ENCODE measurements around the gene ANTKMT.
A peak's percentile ranks its signal among the peaks of the same experiment; 100 is the strongest.
"Not testable (repeated sequence)": the region's sequence is repeated elsewhere in the genome, so short reads cannot be mapped to it uniquely, and the experiment has no call there.

Gene ANTKMT

GRCh38 chr16:686459-687260, 34.3 kb upstream of the ANTKMT start:
- TF ChIP-seq, protein P1, sequence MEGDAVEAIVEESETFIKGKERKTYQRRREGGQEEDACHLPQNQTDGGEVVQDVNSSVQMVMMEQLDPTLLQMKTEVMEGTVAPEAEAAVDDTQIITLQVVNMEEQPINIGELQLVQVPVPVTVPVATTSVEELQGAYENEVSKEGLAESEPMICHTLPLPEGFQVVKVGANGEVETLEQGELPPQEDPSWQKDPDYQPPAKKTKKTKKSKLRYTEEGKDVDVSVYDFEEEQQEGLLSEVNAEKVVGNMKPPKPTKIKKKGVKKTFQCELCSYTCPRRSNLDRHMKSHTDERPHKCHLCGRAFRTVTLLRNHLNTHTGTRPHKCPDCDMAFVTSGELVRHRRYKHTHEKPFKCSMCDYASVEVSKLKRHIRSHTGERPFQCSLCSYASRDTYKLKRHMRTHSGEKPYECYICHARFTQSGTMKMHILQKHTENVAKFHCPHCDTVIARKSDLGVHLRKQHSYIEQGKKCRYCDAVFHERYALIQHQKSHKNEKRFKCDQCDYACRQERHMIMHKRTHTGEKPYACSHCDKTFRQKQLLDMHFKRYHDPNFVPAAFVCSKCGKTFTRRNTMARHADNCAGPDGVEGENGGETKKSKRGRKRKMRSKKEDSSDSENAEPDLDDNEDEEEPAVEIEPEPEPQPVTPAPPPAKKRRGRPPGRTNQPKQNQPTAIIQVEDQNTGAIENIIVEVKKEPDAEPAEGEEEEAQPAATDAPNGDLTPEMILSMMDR (IDR thresholded peaks at IDR 0.05; ENCODE audit: control insufficient read depth, extremely low read depth, insufficient read depth): no peak
- no peak for DNase-seq (ENCODE audit: low read depth)
- H3K4me3 ChIP-seq (ENCODE audit: low read depth, low read length): no peak overlapping the region

DNA sequence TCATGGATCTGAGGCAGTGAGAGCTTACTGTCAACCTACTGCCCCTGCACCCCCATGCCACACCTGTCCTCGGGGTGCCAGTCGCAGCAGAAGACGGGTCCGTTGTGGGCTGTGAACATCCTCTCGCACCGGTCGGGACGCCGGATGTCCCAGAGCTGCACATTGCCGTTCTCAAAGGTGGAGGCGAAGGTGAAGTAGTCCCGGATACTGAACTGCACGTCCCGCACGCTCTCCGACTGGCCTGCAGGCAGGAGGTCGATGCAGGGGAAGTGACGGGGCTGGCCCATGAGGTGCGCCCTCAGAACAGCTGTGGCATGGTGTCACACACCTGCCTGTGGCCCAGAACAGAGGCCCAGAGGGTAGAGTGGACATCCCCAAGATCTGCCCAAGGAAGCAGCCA, 33.4 kb upstream of the ANTKMT start:
- no peak overlapping the region for H3K4me3 ChIP-seq (ENCODE audit: low read depth, low read length)
- no peak for DNase-seq (ENCODE audit: low read depth)
- TF ChIP-seq, protein P1 (IDR thresholded peaks at IDR 0.05; ENCODE audit: control insufficient read depth, extremely low read depth, insufficient read depth): no peak

DNA sequence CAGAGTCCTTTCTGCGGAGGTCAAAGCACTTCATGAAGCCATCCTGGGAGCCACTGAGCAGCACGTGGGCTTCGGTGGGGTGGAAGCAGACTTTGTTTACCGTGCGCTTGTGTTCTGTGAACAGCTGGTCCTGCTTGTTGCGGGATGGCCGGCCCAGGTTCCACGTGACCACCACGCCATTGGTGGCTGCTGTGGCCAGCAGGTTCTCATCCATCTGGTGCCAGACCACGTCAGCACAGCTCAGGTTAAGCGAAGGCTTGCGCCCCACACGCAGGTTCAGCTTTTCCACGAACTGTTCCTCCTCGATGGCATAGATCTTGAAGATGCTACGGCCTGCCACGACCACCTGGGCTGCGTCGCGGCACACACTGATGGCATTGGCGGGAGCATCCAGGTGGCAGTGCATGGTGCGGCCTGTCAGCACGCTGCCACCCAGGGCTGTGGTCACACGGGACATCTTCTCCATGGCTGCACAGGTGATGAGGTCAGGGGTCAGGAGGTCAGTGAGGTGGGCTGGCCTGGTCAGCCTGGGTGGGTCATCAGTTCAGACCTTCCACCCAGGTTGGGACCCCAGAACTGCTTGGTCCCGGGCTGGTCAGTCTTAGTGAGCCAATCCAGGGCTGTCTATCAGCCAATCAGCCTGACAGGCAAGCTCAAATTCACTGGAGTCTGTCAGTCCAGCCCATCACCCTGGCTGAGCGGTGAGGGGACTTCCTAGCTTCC, 31.6 kb upstream of the ANTKMT start:
- DNase-seq (ENCODE audit: low read depth): no peak
- peak overlapping the region; percentile 98 for H3K4me3 ChIP-seq (ENCODE audit: low read depth, low read length)
- TF ChIP-seq, protein P1 (IDR thresholded peaks at IDR 0.05; ENCODE audit: control insufficient read depth, extremely low read depth, insufficient read depth): no peak

DNA sequence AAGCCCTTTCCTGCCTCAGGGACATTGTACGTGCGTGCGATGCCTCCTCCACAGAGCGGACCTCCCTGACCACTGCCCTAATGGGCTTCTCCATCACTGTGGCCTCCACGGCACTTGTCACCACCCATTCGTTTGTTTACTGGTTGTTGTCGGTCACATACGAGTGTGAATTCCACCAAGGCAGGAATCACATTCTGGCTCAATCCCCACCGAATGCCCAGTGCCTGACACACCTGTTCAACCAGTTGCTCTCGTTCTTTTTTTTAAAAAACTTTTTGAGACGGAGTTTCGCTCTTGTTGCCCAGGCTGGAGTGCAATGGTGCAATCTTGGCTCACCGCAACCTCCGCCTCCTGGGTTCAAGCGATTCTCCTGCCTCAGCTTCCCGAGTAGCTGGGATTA, 29.7 kb upstream of the ANTKMT start:
- H3K4me3 ChIP-seq (ENCODE audit: low read depth, low read length); DNase-seq (ENCODE audit: low read depth): not testable (repeated sequence)

DNA sequence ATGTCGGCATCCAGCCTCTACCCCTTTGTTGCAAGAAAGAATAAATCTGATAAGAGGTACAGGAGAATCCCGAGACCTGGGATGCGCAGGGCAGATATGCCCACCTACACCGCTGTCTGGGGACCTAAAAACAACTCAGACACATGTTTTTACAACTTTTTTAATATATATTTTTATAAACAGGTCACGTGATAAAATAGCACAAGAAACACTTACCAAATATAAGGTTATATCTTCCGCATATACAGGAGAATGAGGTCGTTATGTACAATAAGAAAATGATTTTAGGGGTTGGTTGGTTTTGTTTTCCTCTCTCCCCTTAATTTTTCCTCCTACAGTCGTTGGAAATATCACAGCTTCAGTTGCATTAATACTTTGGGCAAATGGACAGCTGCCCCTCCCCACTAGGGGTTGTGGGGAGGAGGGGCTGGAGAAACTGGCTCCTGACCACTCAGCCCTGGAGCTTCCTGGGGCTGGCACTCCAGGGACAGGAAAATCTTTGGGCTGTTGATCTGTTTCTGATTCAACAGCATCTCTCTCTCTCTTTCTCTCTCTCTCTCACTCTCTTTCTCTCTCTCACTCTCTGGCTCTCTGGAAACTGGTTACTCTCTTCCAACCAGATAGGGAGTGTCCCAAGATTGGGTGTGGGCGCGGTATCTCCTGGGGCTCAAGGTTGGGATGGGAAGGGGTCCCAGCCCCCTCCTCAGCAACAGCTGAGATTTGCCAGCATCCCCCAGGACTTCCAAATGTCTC, 28.4 kb upstream of the ANTKMT start:
- H3K4me3 ChIP-seq (ENCODE audit: low read depth, low read length): no peak overlapping the region
- TF ChIP-seq, protein P1 (IDR thresholded peaks at IDR 0.05; ENCODE audit: control insufficient read depth, extremely low read depth, insufficient read depth): no peak
- DNase-seq (ENCODE audit: low read depth): no peak

DNA sequence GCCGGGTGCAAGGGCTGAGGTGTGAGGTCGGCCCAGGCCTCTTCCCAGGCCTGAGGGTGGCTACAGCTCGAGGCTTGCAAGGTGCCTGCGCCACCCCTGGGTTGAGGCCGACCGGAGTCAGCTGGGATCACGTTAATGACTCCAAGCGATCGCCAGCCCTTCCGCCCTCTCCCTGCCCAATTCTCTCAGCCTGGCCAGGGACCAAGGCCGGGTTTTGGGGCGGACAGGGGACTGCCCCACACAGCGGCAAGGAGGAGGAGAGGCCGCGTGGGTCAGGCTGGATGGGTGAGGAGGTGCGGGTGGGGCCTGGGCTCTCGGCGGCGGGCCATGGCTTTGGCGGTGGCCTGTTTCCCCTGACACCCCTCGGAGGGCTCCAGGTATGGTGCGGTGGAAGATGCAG, 27.6 kb upstream of the ANTKMT start:
- TF ChIP-seq, protein P1 (IDR thresholded peaks at IDR 0.05; ENCODE audit: control insufficient read depth, extremely low read depth, insufficient read depth): no peak
- no peak for DNase-seq (ENCODE audit: low read depth)
- no peak overlapping the region for H3K4me3 ChIP-seq (ENCODE audit: low read depth, low read length)

DNA sequence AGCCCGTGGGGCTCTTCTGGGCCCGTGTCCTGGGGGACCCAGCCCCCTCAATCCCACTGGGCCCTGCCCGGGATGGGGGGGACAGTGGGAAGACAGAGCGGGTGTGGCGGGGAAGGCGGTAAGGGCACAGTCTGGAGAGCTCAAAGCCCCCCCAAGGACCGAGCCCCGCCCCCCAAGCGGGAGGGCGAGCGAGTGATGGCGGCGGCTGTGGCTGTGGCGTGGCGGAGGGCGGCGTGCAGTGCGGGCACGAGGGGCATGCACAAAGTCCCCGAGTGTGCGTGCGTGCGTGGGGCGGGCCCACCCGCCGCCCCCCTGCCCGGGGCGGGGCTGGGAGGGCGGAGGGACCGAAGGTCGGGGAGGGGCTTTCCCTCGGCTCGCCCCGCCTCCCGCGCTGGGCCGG, 27.2 kb upstream of the ANTKMT start:
- no peak for DNase-seq (ENCODE audit: low read depth)
- H3K4me3 ChIP-seq (ENCODE audit: low read depth, low read length): no peak overlapping the region
- TF ChIP-seq, protein P1 (IDR thresholded peaks at IDR 0.05; ENCODE audit: control insufficient read depth, extremely low read depth, insufficient read depth): no peak

All from LNCaP clone FGC (cell line).